ENCODE data around the gene SFXN5. TPM values are rescaled to one million over a fixed set of nuclear protein-coding genes. Genes with fewer than 3 reads are reported as not detected.

The SFXN5 gene
- total and polyA plus RNA-seq, 2 donors (not counting 3 experiments of a cell fraction or from before 2014, with no cell fraction given) = 18.7 to 28.6 TPM

GRCh38 chr2:73080321-73081131 lies 9.0 kb upstream of the SFXN5 start:
- CTCF ChIA-PET = interaction anchor here (1.8 kb wide), 1 partner anchor 76 kb away, joined by 5 read pairs; no protein-coding TSS in a partner anchor
- H3K79me2 ChIP-seq (ENCODE audit: control insufficient read depth, insufficient read depth, low read length) = peaks cover 39% of the 10 kb centered on the region
- dilution Hi-C loops (cut with MboI; ENCODE audit: extremely low pct_ligation_motif_present, low sequenced_read_pairs) (no loop called here), intact Hi-C loops (cut with micrococcal nuclease) (no loop called here)
- H3K9ac ChIP-seq (replicated peaks; ENCODE audit: extremely low read depth, insufficient read depth, low read length) = no peak overlapping the region
- DNase-seq (ENCODE audit: low read depth, low spot score) = no peak
- no peak overlapping the region for H3K4me3 ChIP-seq (replicated peaks in 1 of 3; ENCODE audit: insufficient read depth in 1 of 3, low read depth in 1 of 3, low read length in 3 of 3)
- H3K36me3 ChIP-seq (ENCODE audit: control insufficient read depth in 2 of 2, extremely low read depth in 1 of 2, insufficient read depth in 2 of 2, low read length in 2 of 2) = peaks cover 3 to 21% of the 10 kb centered on the region in 2 experiments
- no peaks in the 10 kb centered on the region for H3K9me1 ChIP-seq (replicated peaks; ENCODE audit: control insufficient read depth, extremely low read depth, insufficient read depth, low read length)
- no peak overlapping the region for H2AFZ ChIP-seq (ENCODE audit: low read depth, low read length)
- H3K4me1 ChIP-seq (ENCODE audit: control insufficient read depth, extremely low read depth, insufficient read depth, low read length) = peaks cover 20% of the 10 kb centered on the region
- TF ChIP-seq POLR2AphosphoS5 (IDR thresholded peaks at IDR 0.05; ENCODE audit: insufficient read depth, low read depth, low read length) (no peak), MAX (IDR thresholded peaks at IDR 0.05; ENCODE audit: insufficient read depth, insufficient read length) (no peak), MYC (IDR thresholded peaks at IDR 0.05; ENCODE audit: low read depth, low read length) (no peak), CTCF (IDR thresholded peaks at IDR 0.05; ENCODE audit: extremely low read depth in 1 of 2, insufficient read depth in 1 of 2, low read depth in 1 of 2, low read length in 2 of 2) (no peak), FOS (IDR thresholded peaks at IDR 0.05; ENCODE audit: borderline replicate concordance, insufficient read depth, low read length) (no peak), POLR2A (IDR thresholded peaks at IDR 0.05; ENCODE audit: low read depth, low read length) (no peak), JUN (IDR thresholded peaks at IDR 0.05; ENCODE audit: borderline replicate concordance, insufficient read depth, insufficient read length, low read depth) (no peak), GATA2 (IDR thresholded peaks at IDR 0.05; ENCODE audit: insufficient read depth, insufficient read length, low read depth, low read length) (no peak), EZH2 (IDR thresholded peaks at IDR 0.05; ENCODE audit: borderline replicate concordance, low read depth, low read length, severe bottlenecking) (no peak)
- H4K20me1 ChIP-seq (replicated peaks; ENCODE audit: control insufficient read depth, extremely low read depth, insufficient read depth, low read length) = no peaks in the 10 kb centered on the region
- H3K27ac ChIP-seq (ENCODE audit: insufficient read depth, low read depth, low read length) = no peak overlapping the region
- H3K9me3 ChIP-seq (replicated peaks; ENCODE audit: control insufficient read depth, insufficient read depth, low read length) = no peaks in the 10 kb centered on the region
- POLR2A ChIA-PET = no interaction called here
- no peak for FAIRE-seq
- no peaks in the 10 kb centered on the region for H3K27me3 ChIP-seq (ENCODE audit: control insufficient read depth in 2 of 2, insufficient read depth in 2 of 2, low read length in 2 of 2)
- BruUV-seq (replicated peaks) = no TSS peak
- no peak overlapping the region for H3K4me2 ChIP-seq (ENCODE audit: insufficient read depth, low read length)
